Superior temporal gyrus (tissue), 1 donor: Measurements from ENCODE around the gene TUBE1.
"Not testable (repeated sequence)": the region's sequence is repeated elsewhere in the genome, so short reads cannot be mapped to it uniquely, and the experiment has no call there.

Experiments
- DNase-seq: peaks from one replicate; pipeline ENCODE4 v3.0.0-alpha.2; 2016; ENCODE audit errors: extremely low spot score

TUBE1 gene

DNA sequence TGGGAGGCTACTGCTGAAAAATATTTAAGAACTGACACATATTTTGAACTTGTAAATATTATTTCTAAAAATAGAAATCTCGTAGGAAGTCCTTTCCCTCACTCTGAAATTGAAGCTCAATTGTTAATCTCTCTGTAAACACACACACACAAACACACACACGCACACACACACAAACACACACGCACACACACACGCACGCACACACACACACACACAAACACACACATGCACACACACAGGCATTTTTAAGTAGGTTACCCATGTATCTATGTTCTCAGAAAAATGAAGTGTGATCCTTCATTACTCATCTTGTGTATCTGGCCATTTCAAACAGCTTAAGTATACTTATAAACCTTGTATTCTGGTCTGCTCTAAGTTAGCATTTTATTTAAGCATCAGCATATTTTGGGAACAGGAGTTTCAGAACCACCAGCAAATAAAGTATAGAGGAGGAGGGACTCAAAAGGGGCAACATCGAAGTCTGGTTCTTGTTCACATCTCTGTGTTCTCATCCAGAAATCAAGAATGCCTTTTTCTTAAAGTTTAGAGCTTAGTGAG is 21.8 kb downstream of the TUBE1 start:
- DNase-seq: no peak

DNA sequence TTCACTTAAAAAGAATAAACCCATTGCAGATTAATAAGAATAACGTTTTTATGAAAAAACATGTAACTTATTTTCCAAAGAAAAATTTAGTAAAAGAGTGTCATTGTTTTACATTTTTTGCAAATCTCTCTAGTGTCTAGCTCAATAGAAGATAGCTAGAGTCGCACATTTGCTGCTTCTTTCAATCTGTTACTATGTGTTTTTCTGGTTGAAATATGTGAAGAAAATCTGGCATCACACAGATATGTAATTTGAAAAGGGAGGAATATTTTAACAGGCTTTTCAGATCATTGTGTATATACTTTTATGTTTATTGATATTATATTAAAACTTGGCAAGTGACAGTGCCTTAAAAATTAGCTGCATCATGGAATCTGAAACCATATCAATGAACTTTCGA is 24.3 kb downstream of the TUBE1 start:
- no peak for DNase-seq

DNA sequence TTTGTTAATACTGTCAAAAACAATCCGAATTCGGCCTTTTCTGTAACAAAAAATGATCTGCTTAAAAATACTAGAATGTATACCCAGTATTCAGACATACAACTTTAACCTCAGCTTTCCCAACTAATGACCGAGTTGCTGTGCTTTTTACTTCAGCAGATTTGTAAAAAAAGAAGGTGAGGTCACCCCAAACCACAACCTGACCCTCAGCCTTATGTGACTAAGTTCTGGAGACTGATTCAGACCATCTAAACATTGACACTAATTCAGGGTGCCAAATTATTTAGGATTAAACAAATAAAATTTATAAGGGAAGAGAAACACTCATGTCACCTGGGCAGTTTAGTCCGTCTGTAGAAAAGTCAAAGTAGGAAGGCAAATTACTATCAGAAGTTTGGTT is 25.7 kb downstream of the TUBE1 start:
- DNase-seq: no peak

DNA sequence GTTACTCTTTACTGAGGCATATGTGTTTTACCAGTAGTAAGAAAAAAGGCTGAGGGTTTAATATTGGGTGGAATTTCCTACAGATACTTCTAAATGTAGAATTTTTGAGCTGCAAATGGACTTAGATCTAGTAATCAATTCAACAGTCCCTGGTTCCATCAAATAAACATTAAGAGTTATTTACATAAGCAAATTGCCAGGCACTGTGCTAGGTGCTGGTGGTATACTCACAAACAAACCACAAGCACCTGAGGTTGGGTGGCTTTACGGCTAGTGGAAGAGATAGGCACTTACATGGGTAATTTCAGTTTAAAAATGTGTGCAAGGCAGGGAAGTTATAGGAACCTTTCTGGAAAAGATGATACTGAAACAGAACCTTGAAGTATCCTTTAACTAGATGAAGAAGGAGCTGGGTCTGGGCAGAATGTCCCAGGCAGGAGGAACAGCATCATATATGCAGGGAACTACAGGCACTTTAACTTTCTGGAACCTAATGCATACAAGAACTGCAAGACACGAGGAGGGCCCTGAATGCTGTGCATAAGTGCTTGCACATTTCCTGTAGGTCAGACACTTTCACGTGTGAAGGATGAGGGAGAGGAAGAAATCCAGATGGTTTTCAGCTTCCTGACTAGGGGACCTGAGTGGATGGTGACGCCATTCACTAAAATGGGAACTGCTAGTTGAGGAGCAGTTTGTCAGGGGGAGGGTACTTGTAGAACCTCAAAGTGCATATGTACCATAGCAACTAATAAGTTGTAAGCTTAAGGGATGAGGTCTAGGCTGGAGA is 28.8 kb downstream of the TUBE1 start:
- no peak for DNase-seq

DNA sequence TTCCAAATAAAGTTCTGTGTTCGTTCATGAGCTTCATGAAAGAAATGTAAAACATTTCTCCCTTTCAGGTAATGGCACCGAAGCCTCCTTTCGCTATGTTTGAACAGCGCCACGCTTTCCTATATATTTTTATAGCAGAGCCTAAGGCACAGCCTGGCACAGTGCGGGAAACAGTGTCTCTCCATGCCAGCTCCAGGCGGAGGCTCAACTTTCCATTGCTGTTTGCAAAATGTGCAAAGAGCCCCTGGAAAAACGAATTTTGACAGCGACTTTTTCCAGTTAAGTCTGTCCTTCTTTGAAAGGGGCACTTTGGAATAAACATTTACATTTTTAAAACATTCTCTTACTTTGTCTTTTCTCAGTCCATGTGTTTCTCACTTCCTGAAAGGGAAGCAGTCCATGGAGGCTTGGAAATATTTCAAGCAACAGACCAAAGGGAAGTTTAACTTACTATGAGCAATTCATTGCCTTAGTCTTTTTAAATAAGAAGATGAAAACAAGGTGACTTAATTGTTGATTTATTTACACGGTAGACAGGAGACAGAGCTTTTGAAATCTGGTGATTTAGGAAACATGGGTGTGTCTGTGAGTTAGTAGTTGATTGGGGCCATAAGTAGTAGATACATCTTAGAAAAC is 32.6 kb downstream of the TUBE1 start:
- no peak for DNase-seq

DNA sequence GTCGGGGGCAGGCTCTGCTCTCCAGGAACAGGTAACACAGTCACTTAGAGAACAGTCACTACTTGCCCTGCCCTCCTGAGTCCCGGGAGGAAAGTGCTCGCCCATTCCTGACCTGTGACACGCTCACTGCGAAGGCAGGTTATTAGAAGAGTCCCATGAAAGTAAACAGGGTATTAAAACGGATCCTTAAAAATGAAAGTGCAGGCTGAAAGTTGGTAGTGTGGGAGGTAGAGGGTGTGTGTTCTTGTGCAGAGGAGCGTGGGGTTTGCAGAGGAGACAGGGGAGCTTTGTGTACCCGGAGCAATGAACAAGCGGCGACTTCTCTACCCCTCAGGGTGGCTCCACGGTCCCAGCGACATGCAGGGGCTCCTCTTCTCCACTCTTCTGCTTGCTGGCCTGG is 33.3 kb downstream of the TUBE1 start, which contains the start of gene CCN6:
CCN6 (plus strand) TSS at position 104 of the 400 bp plus-strand sequence; CDS start at position 358, 254 bp downstream.
- no peak for DNase-seq

DNA sequence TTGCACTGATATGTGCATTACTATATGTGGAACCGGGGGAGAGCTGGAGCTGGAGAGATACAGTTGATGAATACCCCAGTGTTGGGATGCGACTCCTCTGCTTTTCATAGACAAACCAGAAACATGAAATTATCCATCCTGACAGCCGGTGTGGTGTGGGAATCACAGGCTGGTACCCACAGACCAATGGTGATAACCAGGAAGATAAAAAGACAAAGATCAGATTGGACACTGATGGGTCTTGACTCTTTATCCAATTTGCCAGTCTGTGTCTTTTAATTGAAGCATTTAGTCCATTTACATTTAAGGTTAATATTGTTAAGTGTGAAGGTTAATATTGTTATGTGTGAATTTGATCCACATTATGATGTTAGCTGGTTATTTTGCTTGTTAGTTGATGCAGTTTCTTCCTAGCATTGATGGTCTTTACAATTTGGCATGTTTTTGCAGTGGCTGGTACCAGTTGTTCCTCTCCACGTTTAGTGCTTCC is 36.0 kb downstream of the TUBE1 start:
- DNase-seq: not testable (repeated sequence)

DNA sequence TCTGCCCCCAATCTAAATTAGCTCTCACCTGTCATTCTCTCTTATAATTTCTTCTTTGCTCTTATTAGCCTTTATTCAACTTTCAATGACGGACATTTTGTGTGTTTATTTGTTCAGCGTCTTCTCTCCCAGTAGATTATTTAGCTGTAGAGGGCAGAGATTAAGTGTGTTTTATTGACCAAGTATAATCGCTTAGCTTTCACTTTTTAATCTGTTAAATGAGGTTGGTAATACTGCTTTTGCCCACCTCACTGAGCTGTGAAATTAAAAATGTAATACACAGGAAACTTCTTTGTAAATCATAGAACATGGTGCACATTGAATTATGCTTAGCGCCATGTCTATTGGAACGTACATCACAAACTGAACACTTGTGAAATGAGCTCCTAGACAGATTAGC is 36.9 kb downstream of the TUBE1 start:
- no peak for DNase-seq

DNA sequence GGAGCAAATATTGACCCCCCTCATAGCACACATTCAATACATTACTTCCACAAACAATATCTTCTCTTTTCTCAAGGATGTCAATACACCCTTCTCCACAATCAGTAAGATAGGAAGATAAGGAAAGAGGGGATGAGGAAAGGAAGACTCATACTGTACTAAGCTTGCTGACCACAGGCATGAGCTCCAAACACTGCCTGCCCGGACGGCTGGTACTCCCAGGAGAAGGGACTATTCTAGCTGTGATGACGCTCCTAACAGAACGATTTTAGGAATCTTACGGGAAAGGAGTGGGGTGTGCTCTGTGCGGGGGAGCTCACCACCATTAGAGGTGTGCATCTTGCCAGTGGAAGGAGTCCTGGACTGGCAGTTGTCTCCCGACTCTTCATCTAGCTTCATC is 37.3 kb downstream of the TUBE1 start:
- DNase-seq: no peak

DNA sequence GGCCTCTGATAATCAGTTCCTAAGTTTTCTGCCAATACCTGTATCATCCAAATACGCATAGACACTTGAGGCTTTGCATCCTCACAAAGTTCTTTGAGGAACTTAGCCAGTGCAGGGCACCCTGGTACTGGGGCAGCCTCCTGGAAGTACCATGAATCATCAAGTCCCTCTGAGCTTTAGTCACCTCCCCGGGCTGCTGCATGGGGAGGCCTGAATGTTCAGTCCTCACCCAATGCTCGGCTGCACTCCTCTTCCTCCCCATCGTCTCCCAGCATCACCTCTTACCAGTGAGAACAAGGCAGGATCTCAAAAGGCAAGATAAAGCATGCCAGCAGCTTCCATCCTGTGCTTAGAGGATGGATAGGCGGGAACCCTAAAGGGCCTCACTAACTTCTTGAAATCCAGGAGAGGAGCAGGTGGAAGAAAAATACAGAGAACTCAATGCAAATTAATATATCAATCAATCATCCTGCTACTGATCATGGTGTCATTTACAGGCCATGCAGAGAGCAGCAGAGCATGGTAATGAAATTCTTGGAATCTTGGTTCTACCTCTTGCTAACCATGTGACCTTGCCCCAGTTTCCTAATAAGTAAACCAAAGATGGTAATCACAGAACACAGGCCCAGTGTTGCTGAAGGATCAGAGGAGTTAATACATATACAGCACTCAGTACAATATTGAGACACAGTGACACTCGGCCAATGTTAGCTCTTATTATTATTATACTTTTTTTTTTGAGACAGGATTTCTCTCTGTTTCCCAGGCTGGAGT is 38.1 kb downstream of the TUBE1 start:
- DNase-seq: no peak

DNA sequence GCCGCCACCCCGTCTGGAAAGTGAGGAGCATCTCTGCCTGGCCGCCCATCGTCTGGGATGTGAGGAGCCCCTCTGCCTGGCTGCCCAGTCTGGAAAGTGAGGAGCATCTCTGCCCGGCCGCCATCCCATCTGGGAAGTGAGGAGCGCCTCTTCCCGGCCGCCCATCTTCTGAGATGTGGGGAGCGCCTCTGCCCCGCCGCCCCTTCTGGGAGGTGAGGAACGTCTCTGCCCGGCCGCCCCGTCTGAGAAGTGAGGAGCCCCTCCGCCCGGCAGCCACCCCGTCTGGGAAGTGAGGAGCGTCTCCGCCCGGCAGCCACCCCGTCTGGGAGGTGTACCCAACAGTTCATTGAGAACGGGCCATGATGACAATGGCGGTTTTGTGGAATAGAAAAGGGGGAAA is 39.8 kb downstream of the TUBE1 start:
- DNase-seq: not testable (repeated sequence)

DNA sequence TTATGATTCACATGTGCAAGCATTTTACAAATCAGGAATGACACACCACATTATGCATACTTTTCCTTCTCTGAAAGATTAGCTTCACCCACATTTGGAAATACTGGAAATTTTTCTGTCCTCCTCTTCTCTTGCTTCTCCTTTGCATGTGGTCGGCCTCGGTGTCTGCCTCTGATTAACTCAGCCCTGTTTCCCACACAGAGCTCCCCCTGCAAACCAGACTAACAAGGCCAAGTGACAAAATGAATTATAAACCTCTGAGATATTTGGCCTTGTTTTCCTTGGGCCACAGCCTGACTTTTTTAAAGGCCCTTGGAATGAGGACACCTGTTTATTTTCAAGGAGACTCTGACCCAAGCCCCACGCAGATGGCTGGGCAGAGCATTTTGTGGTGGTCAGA is 42.4 kb downstream of the TUBE1 start:
- no peak for DNase-seq

DNA sequence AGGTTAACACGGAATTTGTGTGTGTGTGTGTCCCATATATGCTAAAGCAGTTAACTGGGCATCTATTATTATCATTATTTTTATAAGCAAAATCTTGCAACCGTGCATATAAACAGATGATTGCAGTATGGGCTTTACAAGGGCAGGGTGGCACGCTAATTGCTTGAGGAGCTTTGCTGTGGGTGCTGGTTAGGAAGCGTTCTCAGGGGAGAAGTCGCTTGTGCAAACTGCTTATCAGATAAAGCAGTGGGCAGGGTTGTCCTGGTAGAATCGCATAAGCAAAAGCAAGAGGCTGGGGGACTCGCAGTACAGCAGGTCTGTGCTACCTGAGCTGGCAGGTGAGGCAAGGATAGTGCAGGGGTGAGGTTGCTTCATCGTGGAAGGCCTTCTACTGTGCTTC is 43.1 kb downstream of the TUBE1 start:
- DNase-seq: no peak

DNA sequence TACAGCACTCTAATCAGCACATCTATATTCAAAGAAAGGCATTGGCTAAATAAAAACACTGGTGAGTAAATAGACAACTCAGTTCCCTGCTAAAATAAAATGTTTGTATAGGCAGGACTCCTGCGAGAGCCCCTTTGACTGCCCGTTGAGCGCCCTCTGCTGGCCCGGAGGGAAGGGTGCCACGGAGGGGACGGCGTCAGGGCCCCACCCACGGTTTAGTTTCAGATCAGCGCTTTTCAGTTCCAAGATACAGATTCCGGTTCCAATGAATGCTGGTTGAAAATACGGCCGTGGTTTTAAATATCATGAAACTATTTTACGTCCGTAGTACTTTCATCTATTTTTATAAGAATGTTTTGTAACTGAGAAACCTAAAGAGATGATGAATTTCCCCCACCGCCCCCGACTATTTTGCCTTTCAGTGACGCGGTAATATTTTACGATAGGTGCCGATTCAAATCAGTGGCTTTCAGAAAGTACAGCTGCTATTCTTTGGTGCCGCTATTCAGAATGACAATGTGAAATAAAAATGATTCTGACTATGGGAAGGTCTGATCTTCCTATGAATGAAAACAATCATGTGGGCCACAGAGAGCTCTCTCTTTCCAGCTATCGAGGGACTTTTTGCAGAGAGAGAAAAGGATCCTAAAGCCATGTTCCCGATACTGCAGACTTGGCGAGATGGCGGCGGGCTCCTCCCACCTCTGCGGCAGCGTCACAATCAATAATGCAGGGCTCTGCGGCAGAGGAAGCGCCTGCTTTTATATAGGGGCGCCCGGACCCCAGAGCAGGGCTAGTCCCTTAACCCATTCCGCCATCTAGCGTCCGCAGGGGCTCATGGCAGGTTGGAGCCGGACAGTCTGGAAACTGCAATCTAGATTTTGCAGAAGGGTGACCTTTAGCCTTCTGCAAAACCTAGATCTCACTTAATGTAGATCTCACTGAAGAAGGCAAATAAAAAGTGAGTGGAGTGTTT is 44.0 kb downstream of the TUBE1 start:
- DNase-seq: peak; percentile 94

DNA sequence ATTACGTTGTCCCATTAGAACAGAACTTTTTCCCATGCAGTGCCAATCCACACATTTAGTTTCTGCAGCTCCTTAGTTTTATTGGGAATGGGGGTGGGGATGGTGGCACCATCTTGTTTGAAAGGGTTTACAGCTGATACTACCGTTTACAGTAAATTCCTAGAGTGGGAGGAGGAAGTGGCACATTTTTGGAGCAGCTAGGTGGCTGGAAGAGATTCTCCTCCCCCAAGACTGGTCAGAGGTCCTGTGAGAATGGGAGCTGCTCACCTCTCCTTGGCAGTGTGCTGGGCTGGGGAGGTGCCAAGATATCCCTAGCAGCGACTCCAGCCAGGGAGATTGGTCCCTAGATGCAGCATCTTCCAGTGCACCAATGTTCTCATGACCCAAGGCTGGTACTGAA is 45.7 kb downstream of the TUBE1 start:
- DNase-seq: no peak

DNA sequence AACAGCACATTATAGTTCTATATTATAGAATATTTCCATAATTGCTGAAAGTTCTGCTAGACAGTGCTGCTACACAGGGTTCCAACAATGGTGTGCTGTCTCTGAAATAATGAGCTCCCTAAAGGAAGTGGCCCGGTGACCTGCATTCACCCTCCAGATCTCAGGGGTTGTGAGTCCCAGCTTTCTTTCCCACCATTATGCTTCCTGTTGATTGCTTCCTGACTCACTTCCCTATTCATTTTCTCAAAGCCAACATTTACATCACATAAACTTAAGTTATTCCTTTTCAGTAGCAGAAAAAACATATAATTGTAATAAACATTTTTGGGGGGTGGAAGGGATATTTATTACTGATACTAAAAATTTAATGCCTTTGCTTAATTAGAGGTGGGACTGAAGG is 46.3 kb downstream of the TUBE1 start:
- no peak for DNase-seq

DNA sequence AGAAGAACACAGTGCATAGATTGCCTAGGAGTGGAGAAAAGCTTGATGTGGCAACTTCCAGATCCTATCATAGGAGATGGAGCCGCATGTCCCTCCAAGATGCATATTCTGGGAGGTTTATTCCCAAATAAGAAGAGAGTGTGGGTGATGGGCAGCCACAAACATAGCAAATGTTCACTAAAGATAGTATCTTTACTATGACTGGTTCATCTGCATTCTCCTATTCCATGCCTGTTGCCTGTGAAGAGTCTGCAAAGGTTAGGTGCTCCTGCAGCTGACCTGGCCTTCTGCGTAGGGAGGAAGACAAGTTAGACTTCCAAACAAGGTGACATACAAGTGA is 47.9 kb downstream of the TUBE1 start:
- DNase-seq: no peak

DNA sequence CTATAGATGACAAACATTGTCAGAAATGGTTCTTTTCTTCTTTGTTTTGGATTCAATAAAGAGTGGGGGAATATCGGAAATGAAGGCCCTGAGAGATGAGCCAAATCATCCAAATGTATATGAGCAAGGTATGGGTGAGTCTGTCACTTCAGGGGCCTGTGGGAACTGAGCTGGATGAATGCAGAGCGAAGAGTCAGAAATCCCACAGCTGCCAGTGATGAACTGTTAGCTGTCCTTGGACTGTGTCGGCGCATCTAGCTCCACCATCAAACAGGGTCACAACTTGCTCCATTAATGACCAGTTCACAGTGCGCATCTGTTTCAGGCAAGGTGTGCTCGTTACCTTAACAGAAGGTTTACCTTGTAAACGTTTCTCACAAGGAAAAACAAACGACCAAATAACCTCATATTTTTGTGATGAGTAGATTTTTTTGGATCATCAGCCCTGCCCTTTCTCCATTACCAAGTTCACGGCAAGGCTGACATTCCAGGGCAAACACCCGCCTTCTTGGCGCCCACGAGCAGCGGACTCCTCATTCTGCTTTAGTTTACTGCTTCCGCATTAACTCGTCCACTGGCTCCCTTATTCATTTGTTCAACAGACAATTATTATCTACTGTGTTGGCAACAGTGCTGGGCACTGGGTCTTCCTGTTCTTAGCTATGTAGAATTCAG is 48.4 kb downstream of the TUBE1 start:
- DNase-seq: no peak

DNA sequence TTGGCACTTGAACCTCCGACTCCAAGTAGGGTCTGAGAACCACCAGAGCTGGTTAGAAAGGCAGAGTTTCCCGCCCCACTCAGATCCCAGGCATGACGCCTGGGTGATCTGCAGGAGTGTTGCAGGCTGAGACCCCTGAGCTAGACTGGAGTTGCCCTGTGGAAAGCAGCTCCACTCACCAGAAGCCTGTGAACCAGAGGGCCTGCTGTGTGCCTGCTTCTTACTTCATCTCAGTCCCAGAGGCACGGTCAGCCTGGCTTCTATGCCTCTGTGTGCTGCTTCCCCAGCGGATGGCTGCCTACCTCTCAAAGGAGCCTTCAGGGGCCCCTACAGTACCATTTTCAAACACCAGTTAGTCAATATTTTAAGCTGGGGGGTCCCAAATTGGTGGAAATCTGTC is 49.0 kb downstream of the TUBE1 start:
- DNase-seq: no peak

DNA sequence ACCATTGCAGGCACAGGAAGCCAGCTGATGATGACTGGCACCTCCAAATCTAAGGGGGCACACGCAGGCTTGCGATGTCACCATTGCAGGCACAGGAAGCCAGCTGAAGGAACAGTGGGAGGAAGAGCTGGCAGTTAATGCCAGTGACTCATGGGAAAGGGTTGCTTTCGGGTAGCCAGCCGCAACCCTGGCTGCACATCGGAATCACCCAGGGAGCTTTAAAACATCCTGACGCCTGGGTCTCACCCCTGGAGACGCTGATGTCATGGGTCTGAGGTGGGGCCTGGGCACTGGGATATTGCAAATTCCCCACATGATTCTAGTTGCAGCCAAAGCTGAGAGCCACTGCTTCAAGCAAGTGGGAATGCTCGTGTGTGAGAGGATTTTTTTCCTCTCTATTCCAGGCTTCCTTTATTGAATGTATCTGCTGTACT is 49.5 kb downstream of the TUBE1 start:
- no peak for DNase-seq
